ENCODE results near the gene USB1. TPM values are rescaled to one million over a fixed set of nuclear protein-coding genes. Genes with fewer than 3 reads are reported as not detected.

USB1 gene
- 10 to 100 TPM; 24.4 to 50.3 TPM for total RNA-seq

GRCh38 chr16:58000706-58001676 lies at the start of gene USB1:
Gene USB1, plus strand, starts transcription at chr16:58001407. Its CDS starts 77 bp downstream, at chr16:58001484.

DNA sequence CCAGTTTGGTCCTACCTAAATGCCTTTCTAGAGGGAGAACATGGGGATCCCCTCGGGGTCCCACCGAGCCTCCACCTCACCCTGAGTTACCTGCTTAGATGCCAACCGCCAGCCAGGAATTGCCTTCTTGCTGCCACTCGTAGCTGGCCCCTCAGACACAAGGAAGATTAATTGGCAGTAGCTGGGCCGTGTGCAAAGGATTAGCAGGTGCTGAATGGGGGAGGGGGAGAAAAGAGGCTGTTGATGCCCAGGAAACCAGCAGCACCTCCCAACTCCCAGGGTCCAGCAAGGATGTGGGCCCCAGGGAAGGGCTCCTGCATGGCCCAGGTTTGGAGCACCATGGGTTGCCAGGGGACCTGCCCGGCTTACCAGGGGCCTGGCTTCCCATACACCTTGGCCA lies 30.2 kb upstream of the USB1 start, which contains the start of gene CNGB1:
Gene CNGB1, minus strand, starts transcription at position 159 of the 400 bp plus-strand sequence. CDS start 3,842 bp downstream, outside the sequence.

GRCh38 chr16:57999971-58000705 lies 1.1 kb upstream of the USB1 start, which contains the start of gene ZNF319:
Gene ZNF319, minus strand, starts transcription at chr16:58000672. Its CDS starts 2,407 bp downstream, at chr16:57998265.

DNA sequence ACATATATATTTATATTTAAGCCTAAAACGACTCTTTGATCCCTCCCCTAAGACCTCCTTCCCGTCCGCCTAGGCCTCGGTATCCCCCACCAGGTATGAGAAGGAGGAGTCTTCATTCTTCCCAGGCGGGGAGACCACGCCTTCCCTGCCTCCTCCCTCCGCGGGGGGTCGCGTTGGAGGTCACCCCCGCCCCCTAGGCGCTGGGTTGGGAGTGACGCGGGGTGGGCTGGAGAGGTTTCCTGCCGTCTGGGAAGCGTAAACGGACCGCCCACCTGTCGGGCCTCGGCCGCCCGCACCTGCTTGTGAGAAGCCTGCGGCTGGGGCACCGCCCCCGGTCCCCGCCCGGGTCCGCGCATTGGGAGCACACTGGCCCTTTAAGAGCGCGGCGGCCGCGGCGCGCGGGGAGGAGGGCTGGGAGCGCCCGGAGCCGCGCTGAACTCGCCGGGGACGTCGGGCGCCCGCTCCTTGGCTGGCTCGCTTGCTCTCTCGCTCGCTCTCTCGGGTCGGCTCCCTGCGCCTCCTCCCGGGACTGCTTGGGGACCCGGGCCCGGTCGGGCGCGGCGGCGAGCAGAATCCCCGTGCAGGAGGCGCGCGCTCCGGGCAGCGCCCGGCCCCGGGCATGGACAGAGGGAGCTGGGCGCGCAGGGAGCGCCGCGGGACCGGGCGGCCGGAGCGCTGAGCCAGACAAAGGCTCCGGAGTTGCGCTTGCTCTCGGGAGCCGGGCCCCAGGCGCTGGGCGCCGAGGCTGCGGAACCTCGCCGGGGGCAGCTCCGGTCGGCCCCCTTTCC lies 24.3 kb downstream of the USB1 start, which contains the start of gene MMP15:
Gene MMP15, plus strand, starts transcription at position 404 of the 788 bp plus-strand sequence. CDS start 597 bp downstream, outside the sequence.

Other genes with a start within 250 kb of the USB1 start
- gene KIFC3, start 198.9 kb upstream of the USB1 start, total RNA-seq: 100 to 1,000 TPM in 1 of 2 donors, 10 to 100 TPM in 1; 91.2 to 100 TPM
- gene CNGB1, start 30.3 kb upstream of the USB1 start, total RNA-seq: not detected
- 1 to 10 TPM; 6.9 to 7.3 TPM for gene ZNF319, start 735 bp upstream of the USB1 start, total RNA-seq
- gene MMP15, start 24.3 kb downstream of the USB1 start, total RNA-seq: 10 to 100 TPM in 1 of 2 donors, 1 to 10 TPM in 1; 9.3 to 12.3 TPM
- 10 to 100 TPM; 39.9 to 52.9 TPM for gene CFAP20, start 128.0 kb downstream of the USB1 start, total RNA-seq
- gene CSNK2A2, start 196.7 kb downstream of the USB1 start, total RNA-seq: 10 to 100 TPM; 17.6 to 28.6 TPM

All from melanocyte of skin (primary cell).